ENCODE measurements around the gene LAGE3.

The LAGE3 gene

GRCh38 chrX:154466036-154466435 lies 13.0 kb downstream of the LAGE3 start:
- Histone ChIP-seq H4K20me1 (ENCODE audit: insufficient read depth, low read length, poor library complexity, severe bottlenecking) (no peaks in the 10 kb centered on the region), H3K9me2 (replicated peaks; ENCODE audit: low read depth, low read length) (no peaks in the 10 kb centered on the region), H3F3A (ENCODE audit: low read depth) (no peaks in the 10 kb centered on the region), H3K9ac (ENCODE audit: low read depth, low read length, poor library complexity, severe bottlenecking) (no peak overlapping the region), H3K4me2 (ENCODE audit: low read depth, low read length, poor library complexity, severe bottlenecking) (no peak overlapping the region), H2AFZ (ENCODE audit: low read length) (no peak overlapping the region), H3K79me2 (ENCODE audit: insufficient read depth, low read length) (no peaks in the 10 kb centered on the region), H3K9me3 (ENCODE audit: insufficient read depth, low read depth, low read length) (no peaks in the 10 kb centered on the region), H3K27me3 (ENCODE audit: insufficient read depth, low read length, poor library complexity, severe bottlenecking) (no peaks in the 10 kb centered on the region), H3K36me3 (ENCODE audit: insufficient read depth, low read length) (no peaks in the 10 kb centered on the region; the same call in 1 of the 2 replicates), H3K4me3 (ENCODE audit: low read length, poor library complexity, severe bottlenecking) (no peak overlapping the region), H3K4me1 (ENCODE audit: insufficient read depth, low read length, poor library complexity, severe bottlenecking) (no peaks in the 10 kb centered on the region)
- TF ChIP-seq EZH2phosphoT487 (IDR thresholded peaks at IDR 0.05; ENCODE audit: borderline replicate concordance): no peak
- no peak for TF ChIP-seq CTCF (conservative IDR thresholded peaks at IDR 0.05; ENCODE audit: low read length)

DNA sequence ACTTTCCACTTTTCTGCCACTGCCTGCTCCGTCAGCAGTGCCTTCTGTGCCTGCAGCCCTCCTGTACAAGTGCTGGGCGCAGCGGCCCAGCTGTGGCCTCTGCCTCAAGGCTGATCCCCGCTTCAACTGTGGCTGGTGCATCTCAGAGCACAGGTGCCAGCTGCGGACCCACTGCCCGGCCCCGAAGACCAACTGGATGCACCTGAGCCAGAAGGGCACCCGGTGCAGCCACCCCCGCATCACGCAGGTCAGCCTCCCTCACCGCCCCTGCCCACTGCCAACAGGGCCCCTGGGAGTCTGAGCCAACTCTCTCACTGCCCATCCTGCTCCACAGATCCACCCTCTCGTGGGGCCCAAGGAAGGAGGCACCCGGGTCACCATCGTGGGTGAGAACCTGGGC lies 13.5 kb downstream of the LAGE3 start:
- no peak overlapping the region for H3K4me3 ChIP-seq (ENCODE audit: low read length, poor library complexity, severe bottlenecking)
- H2AFZ ChIP-seq (ENCODE audit: low read length): no peak overlapping the region
- no peaks in the 10 kb centered on the region for H3F3A ChIP-seq (ENCODE audit: low read depth)
- H3K9me3 ChIP-seq (ENCODE audit: insufficient read depth, low read depth, low read length): no peaks in the 10 kb centered on the region
- no peak overlapping the region for H3K4me2 ChIP-seq (ENCODE audit: low read depth, low read length, poor library complexity, severe bottlenecking)
- TF ChIP-seq EZH2phosphoT487 (IDR thresholded peaks at IDR 0.05; ENCODE audit: borderline replicate concordance) (no peak), CTCF (conservative IDR thresholded peaks at IDR 0.05; ENCODE audit: low read length) (no peak)
- no peaks in the 10 kb centered on the region for H3K9me2 ChIP-seq (replicated peaks; ENCODE audit: low read depth, low read length)
- no peaks in the 10 kb centered on the region for H3K79me2 ChIP-seq (ENCODE audit: insufficient read depth, low read length)
- H3K36me3 ChIP-seq (ENCODE audit: insufficient read depth, low read length): no peaks in the 10 kb centered on the region; the same call in 1 of the 2 replicates
- H3K9ac ChIP-seq (ENCODE audit: low read depth, low read length, poor library complexity, severe bottlenecking): no peak overlapping the region
- H4K20me1 ChIP-seq (ENCODE audit: insufficient read depth, low read length, poor library complexity, severe bottlenecking): no peaks in the 10 kb centered on the region
- no peaks in the 10 kb centered on the region for H3K4me1 ChIP-seq (ENCODE audit: insufficient read depth, low read length, poor library complexity, severe bottlenecking)
- H3K27me3 ChIP-seq (ENCODE audit: insufficient read depth, low read length, poor library complexity, severe bottlenecking): no peaks in the 10 kb centered on the region

DNA sequence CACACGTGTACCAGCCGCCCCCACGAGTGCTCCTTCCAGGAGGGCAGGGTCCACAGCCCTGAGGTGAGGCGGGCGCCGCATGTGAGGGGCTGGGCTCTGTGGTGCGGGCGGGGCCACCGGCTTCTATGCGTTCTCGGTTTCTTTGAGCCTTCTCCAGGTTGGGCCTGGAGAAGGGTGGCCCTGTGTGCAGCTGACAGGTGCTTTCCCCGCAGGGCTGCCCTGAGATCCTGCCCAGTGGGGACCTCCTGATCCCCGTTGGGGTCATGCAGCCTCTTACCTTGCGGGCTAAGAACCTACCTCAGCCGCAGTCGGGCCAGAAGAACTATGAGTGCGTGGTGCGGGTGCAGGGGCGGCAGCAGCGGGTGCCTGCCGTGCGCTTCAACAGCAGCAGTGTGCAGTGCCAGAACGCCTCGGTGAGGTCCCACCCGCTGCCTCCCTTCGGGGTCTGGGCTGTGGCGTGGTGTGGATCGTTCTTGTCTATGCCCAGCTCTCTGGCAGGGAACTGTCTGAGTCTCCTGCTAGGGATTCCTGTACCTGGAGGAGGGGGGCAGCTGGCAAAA lies 14.2 kb downstream of the LAGE3 start:
- H3K79me2 ChIP-seq (ENCODE audit: insufficient read depth, low read length): peaks cover 3% of the 10 kb centered on the region; the same call in 1 of the 2 replicates
- H2AFZ ChIP-seq (ENCODE audit: low read length): no peak overlapping the region

More for the DNA sequence above, 14.2 kb downstream of the LAGE3 start:
- Histone ChIP-seq H3K9me3 (ENCODE audit: insufficient read depth, low read depth, low read length) (no peaks in the 10 kb centered on the region), H3K9me2 (replicated peaks; ENCODE audit: low read depth, low read length) (no peaks in the 10 kb centered on the region), H3K36me3 (ENCODE audit: insufficient read depth, low read length) (no peaks in the 10 kb centered on the region; the same call in 1 of the 2 replicates), H4K20me1 (ENCODE audit: insufficient read depth, low read length, poor library complexity, severe bottlenecking) (no peaks in the 10 kb centered on the region), H3K4me3 (ENCODE audit: low read length, poor library complexity, severe bottlenecking) (no peak overlapping the region), H3K27me3 (ENCODE audit: insufficient read depth, low read length, poor library complexity, severe bottlenecking) (no peaks in the 10 kb centered on the region), H3K4me2 (ENCODE audit: low read depth, low read length, poor library complexity, severe bottlenecking) (no peak overlapping the region), H3F3A (ENCODE audit: low read depth) (no peaks in the 10 kb centered on the region), H3K9ac (ENCODE audit: low read depth, low read length, poor library complexity, severe bottlenecking) (no peak overlapping the region), H3K4me1 (ENCODE audit: insufficient read depth, low read length, poor library complexity, severe bottlenecking) (no peaks in the 10 kb centered on the region)
- TF ChIP-seq CTCF (conservative IDR thresholded peaks at IDR 0.05; ENCODE audit: low read length) (no peak), EZH2phosphoT487 (IDR thresholded peaks at IDR 0.05; ENCODE audit: borderline replicate concordance) (no peak)

Data from Loucy (cell line).